Liver (tissue), 9 donors: ENCODE results near the gene CCDC83. TPM values are rescaled to one million over a fixed set of nuclear protein-coding genes. Genes with fewer than 3 reads are reported as not detected.

Experiments used
- DNase-seq: peaks from one replicate; pipeline ENCODE4 v3.0.0-alpha.2; 2017; ENCODE audit warnings: low spot score
- H3K27ac ChIP-seq, 2 donors: one replicate each; pipeline ENCODE4 v1.7.0; 2013; ENCODE audit warnings: inconsistent platforms in 2 of 2, low read length in 2 of 2, control low read depth in 1 of 2, low read depth in 1 of 2, mild to moderate bottlenecking in 1 of 2
- H3K27me3 ChIP-seq, 4 donors: one replicate each; pipeline versions ENCODE4 v1.6.1 to v1.7.0; 2013; ENCODE audit warnings: low read length in 3 of 4, inconsistent platforms in 1 of 4, mild to moderate bottlenecking in 1 of 4, moderate library complexity in 1 of 4; ENCODE audit not compliant: control insufficient read depth in 4 of 4, insufficient read depth in 4 of 4
- H3K36me3 ChIP-seq, 4 donors: one replicate each; pipeline versions ENCODE4 v1.6.1 to v1.7.0; 2013; ENCODE audit warnings: low read length in 3 of 4, mild to moderate bottlenecking in 3 of 4, low read depth in 1 of 4, moderate library complexity in 1 of 4; ENCODE audit not compliant: control insufficient read depth in 4 of 4, insufficient read depth in 3 of 4
- H3K4me1 ChIP-seq, 4 donors: one replicate each; pipeline versions ENCODE4 v1.6.1 to v1.7.0; 2013; ENCODE audit warnings: low read length in 3 of 4, mild to moderate bottlenecking in 3 of 4, moderate library complexity in 1 of 4; ENCODE audit not compliant: control insufficient read depth in 4 of 4, insufficient read depth in 4 of 4
- H3K4me3 ChIP-seq, 3 donors: one replicate each; pipeline versions ENCODE4 v1.6.1 to v1.7.0; 2013; ENCODE audit warnings: low read length in 3 of 3, control low read depth in 1 of 3, low read depth in 1 of 3, mild to moderate bottlenecking in 1 of 3
- H3K9ac ChIP-seq, 2 donors: one replicate each; pipeline ENCODE4 v1.7.0; 2013; ENCODE audit warnings: low read length in 2 of 2, mild to moderate bottlenecking in 2 of 2, moderate library complexity in 2 of 2, control low read depth in 1 of 2, low read depth in 1 of 2
- H3K9me3 ChIP-seq, 4 donors: one replicate each; pipeline versions ENCODE4 v1.6.1 to v1.7.0; 2013; ENCODE audit warnings: low read length in 3 of 4; ENCODE audit not compliant: control insufficient read depth in 4 of 4
- FOXA1 ChIP-seq: IDR thresholded peaks from 2 replicates; pipeline ENCODE4 v1.6.1; 2016; ENCODE audit warnings: antibody characterized with exemption
- FOXA2 ChIP-seq: IDR thresholded peaks from 2 replicates; pipeline ENCODE4 v1.6.1; 2016; ENCODE audit warnings: antibody characterized with exemption
- GABPA ChIP-seq, 2 donors: IDR thresholded peaks in 1 of 2; conservative IDR thresholded peaks in 1 of 2; 2 replicates each; pipeline ENCODE4 v1.6.1; 2016; ENCODE audit warnings: antibody characterized with exemption in 2 of 2, mild to moderate bottlenecking in 1 of 2, moderate library complexity in 1 of 2
- HNF4A ChIP-seq, 2 donors: conservative IDR thresholded peaks; 2 replicates each; pipeline ENCODE4 v1.6.1; 2016; ENCODE audit warnings: antibody characterized with exemption in 2 of 2, mild to moderate bottlenecking in 2 of 2
- HNF4G ChIP-seq: IDR thresholded peaks from 2 replicates; pipeline ENCODE4 v1.6.1; 2016; ENCODE audit warnings: antibody characterized with exemption
- JUND ChIP-seq, 2 donors: IDR thresholded peaks; 2 replicates each; pipeline ENCODE4 v1.6.1; 2016; ENCODE audit warnings: antibody characterized with exemption in 2 of 2
- NR2F2 ChIP-seq: IDR thresholded peaks from 2 replicates; pipeline ENCODE4 v1.6.1; 2016; ENCODE audit warnings: antibody characterized with exemption
- RAD21 ChIP-seq, 2 donors: IDR thresholded peaks; 2 replicates each; pipeline ENCODE4 v1.6.1; 2016; ENCODE audit warnings: antibody characterized with exemption in 2 of 2, mild to moderate bottlenecking in 2 of 2
- TAF1 ChIP-seq: conservative IDR thresholded peaks from 2 replicates; pipeline ENCODE4 v1.6.1; 2016; ENCODE audit warnings: antibody characterized with exemption, mild to moderate bottlenecking
- WGBS: extraction: QIAGEN DNeasy Blood & Tissue Kit; methylation state at CpG from one replicate; pipeline ENCODE4 v1.1.7; 2013; 5-methylcytosine and 5-hydroxymethylcytosine counted together
- polyA plus RNA-seq, 2 donors: library from polyadenylated mRNA; stranded (reverse) in 1 of 2; unstranded in 1 of 2; fragments of 200-250 nt in 1 of 2; fragments of >200 nt in 1 of 2; fragmentation: Nextera tagmentation in 1 of 2; extraction: Ambion mirVana in 1 of 2; gene quantifications; one replicate each; pipeline versions ENCODE4 v1.2.1 to v1.2.3, GENCODE V29; 2013 to 2015
- total RNA-seq, 2 donors: library from RNA; depleted of rRNA; stranded (reverse); fragments of >200 nt; gene quantifications; one replicate each; pipeline ENCODE4 v1.2.3, GENCODE V29; 2014
- TF ChIP-seq, protein P1 (sequence below): IDR thresholded peaks from 2 replicates; pipeline ENCODE4 v1.6.1; 2016; ENCODE audit warnings: antibody characterized with exemption
- TF ChIP-seq, protein P2 (sequence below): fragments of 150-350 bp; IDR thresholded peaks from 2 replicates; pipeline ENCODE4 v1.5.1; 2017; ENCODE audit warnings: improper control_type of control experiment, low read depth, low read length; ENCODE audit not compliant: missing input control
- TF ChIP-seq, protein P3 (sequence below): IDR thresholded peaks from 2 replicates; pipeline ENCODE4 v1.6.1; 2016; ENCODE audit warnings: antibody characterized with exemption, mild to moderate bottlenecking
- TF ChIP-seq, protein P4 (sequence below): IDR thresholded peaks from 2 replicates; pipeline ENCODE4 v1.6.1; 2016; ENCODE audit warnings: antibody characterized with exemption
- TF ChIP-seq, protein P5 (sequence below): IDR thresholded peaks from 2 replicates; pipeline ENCODE4 v1.6.1; 2016; ENCODE audit warnings: antibody characterized with exemption
- donor health status: healthy.
- donor health status: healthy.
- donor health status: healthy.
- donor health status: healthy.
- donor health status: healthy.

Gene CCDC83
- total and polyA plus RNA-seq, 4 donors: not detected

DNA sequence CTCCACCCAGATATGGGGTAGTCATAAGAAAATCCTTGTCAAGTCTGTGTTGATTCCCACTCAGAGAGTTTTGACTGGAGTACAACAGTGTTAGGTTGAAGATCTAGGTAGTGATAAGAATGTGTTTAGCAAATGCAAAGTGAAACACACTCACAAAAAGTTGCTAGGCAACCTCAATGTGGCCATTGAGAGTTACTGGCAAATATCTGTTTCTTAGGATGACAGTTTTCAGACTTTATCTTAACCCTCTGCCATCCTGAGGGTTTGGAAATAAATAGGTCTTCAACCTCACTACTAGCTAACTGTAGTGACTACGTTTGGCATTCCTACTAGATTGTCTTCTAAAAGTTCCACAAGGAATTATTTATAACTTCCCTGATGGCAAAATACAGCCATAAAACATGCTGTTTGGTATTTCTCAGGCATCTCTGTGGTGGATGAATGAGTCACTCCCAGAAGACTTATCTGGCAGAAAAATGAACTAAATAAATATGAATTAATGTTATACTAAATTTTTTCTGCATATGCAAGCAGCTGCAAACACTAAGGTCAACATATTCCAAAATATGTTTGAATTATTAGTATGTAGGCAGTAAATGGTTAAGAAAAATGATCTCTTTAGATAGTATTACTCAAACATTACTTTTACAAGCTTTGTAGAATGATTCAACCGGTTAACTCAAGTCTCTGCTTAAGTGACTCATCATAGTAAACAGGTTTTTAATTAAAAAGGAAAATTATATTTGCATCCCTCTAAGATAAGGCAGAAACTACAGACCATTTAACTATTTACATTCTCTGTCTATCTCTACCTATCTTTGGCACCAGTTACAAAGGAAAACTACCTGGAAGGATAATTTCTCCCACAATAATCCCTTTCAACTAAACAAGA lies 27.2 kb upstream of the CCDC83 start:
- H3K36me3 ChIP-seq: no peaks in the 10 kb centered on the region
- TF ChIP-seq RAD21 (IDR thresholded peaks at IDR 0.05): no peak
- TF ChIP-seq FOXA1: no peak
- peak in 1 of 2 donors; percentile 30 for TF ChIP-seq JUND (IDR thresholded peaks at IDR 0.05)
- peaks cover 0 to 8% (median 2%) of the 10 kb centered on the region in 4 donors for H3K4me1 ChIP-seq
- peaks cover 0 to 5% (median 1%) of the 10 kb centered on the region in 4 donors for H3K27me3 ChIP-seq
- DNase-seq: no peak
- no peak overlapping the region for H3K27ac ChIP-seq
- no peak overlapping the region for H3K4me3 ChIP-seq
- no peaks in the 10 kb centered on the region for H3K9me3 ChIP-seq
- 69% methylated on average over 2 of the region's 2 CpGs for WGBS
- no peak overlapping the region for H3K9ac ChIP-seq

DNA sequence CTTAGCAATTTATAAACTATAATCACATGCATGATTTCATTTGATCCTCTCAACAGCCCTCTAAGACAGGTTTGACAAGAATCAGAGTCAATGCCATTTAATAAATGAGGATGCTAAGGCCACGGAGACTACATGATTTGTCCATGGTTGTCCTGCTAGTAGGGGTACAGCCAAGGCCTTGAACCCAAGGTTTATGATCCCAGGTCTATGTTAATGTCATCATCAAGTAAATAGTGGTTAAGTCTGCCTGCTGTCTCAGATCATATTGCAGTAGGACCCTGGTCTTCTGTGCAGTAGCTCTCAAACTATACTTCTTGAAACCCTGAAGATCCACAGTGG lies 26.6 kb upstream of the CCDC83 start:
- Histone ChIP-seq H3K27me3 (peaks cover 0 to 5% (median 1%) of the 10 kb centered on the region in 4 donors), H3K4me3 (no peak overlapping the region), H3K9me3 (no peaks in the 10 kb centered on the region), H3K4me1 (peaks cover 0 to 8% (median 2%) of the 10 kb centered on the region in 4 donors), H3K36me3 (no peaks in the 10 kb centered on the region), H3K27ac (no peak overlapping the region), H3K9ac (no peak overlapping the region)
- 84% methylated on average over 1 of the region's 1 CpG for WGBS
- no peak for DNase-seq
- TF ChIP-seq TAF1: no peak
- no peak for TF ChIP-seq FOXA1
- no peak for TF ChIP-seq HNF4A (conservative IDR thresholded peaks at IDR 0.05)
- TF ChIP-seq, protein P1, sequence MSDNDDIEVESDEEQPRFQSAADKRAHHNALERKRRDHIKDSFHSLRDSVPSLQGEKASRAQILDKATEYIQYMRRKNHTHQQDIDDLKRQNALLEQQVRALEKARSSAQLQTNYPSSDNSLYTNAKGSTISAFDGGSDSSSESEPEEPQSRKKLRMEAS: no peak
- TF ChIP-seq, protein P2, sequence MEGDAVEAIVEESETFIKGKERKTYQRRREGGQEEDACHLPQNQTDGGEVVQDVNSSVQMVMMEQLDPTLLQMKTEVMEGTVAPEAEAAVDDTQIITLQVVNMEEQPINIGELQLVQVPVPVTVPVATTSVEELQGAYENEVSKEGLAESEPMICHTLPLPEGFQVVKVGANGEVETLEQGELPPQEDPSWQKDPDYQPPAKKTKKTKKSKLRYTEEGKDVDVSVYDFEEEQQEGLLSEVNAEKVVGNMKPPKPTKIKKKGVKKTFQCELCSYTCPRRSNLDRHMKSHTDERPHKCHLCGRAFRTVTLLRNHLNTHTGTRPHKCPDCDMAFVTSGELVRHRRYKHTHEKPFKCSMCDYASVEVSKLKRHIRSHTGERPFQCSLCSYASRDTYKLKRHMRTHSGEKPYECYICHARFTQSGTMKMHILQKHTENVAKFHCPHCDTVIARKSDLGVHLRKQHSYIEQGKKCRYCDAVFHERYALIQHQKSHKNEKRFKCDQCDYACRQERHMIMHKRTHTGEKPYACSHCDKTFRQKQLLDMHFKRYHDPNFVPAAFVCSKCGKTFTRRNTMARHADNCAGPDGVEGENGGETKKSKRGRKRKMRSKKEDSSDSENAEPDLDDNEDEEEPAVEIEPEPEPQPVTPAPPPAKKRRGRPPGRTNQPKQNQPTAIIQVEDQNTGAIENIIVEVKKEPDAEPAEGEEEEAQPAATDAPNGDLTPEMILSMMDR: no peak
- TF ChIP-seq, protein P3, sequence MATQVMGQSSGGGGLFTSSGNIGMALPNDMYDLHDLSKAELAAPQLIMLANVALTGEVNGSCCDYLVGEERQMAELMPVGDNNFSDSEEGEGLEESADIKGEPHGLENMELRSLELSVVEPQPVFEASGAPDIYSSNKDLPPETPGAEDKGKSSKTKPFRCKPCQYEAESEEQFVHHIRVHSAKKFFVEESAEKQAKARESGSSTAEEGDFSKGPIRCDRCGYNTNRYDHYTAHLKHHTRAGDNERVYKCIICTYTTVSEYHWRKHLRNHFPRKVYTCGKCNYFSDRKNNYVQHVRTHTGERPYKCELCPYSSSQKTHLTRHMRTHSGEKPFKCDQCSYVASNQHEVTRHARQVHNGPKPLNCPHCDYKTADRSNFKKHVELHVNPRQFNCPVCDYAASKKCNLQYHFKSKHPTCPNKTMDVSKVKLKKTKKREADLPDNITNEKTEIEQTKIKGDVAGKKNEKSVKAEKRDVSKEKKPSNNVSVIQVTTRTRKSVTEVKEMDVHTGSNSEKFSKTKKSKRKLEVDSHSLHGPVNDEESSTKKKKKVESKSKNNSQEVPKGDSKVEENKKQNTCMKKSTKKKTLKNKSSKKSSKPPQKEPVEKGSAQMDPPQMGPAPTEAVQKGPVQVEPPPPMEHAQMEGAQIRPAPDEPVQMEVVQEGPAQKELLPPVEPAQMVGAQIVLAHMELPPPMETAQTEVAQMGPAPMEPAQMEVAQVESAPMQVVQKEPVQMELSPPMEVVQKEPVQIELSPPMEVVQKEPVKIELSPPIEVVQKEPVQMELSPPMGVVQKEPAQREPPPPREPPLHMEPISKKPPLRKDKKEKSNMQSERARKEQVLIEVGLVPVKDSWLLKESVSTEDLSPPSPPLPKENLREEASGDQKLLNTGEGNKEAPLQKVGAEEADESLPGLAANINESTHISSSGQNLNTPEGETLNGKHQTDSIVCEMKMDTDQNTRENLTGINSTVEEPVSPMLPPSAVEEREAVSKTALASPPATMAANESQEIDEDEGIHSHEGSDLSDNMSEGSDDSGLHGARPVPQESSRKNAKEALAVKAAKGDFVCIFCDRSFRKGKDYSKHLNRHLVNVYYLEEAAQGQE: no peak
- TF ChIP-seq RAD21 (IDR thresholded peaks at IDR 0.05): no peak
- TF ChIP-seq, protein P4, sequence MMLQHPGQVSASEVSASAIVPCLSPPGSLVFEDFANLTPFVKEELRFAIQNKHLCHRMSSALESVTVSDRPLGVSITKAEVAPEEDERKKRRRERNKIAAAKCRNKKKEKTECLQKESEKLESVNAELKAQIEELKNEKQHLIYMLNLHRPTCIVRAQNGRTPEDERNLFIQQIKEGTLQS: no peak
- no peak for TF ChIP-seq NR2F2
- TF ChIP-seq, protein P5, sequence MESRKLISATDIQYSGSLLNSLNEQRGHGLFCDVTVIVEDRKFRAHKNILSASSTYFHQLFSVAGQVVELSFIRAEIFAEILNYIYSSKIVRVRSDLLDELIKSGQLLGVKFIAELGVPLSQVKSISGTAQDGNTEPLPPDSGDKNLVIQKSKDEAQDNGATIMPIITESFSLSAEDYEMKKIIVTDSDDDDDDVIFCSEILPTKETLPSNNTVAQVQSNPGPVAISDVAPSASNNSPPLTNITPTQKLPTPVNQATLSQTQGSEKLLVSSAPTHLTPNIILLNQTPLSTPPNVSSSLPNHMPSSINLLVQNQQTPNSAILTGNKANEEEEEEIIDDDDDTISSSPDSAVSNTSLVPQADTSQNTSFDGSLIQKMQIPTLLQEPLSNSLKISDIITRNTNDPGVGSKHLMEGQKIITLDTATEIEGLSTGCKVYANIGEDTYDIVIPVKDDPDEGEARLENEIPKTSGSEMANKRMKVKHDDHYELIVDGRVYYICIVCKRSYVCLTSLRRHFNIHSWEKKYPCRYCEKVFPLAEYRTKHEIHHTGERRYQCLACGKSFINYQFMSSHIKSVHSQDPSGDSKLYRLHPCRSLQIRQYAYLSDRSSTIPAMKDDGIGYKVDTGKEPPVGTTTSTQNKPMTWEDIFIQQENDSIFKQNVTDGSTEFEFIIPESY: no peak
- no peak for TF ChIP-seq FOXA2
- TF ChIP-seq GABPA (IDR thresholded peaks at IDR 0.05 in 1 of 2, conservative IDR thresholded peaks at IDR 0.05 in 1 of 2): no peak
- TF ChIP-seq HNF4G: no peak
